HL-60 (cell line): ENCODE results near the gene GRIP2.

Experiments
- DNase-seq, 2 experiments: peaks; one replicate each; pipeline ENCODE4 v3.0.0-alpha.2; 2010 to 2020; ENCODE audit warnings: low read depth in 1 of 2, low spot score in 1 of 2
- H3K27ac ChIP-seq: fragments of 250-450 bp; sonication (Bioruptor Pico); replicated peaks from 2 replicates; pipeline ENCODE4 v1.5.1; 2020; ENCODE audit warnings: mild to moderate bottlenecking, moderate library complexity
- H3K27me3 ChIP-seq: fragments of 250-450 bp; sonication (Bioruptor Pico); 2 replicates; pipeline ENCODE4 v1.5.1; 2021; ENCODE audit warnings: mild to moderate bottlenecking, moderate library complexity; ENCODE audit not compliant: insufficient read depth, poor library complexity, severe bottlenecking
- H3K4me3 ChIP-seq: replicated peaks from 2 replicates; pipeline ENCODE4 v1.5.1; 2011; ENCODE audit warnings: mild to moderate bottlenecking, control low read depth, low read length; ENCODE audit not compliant: insufficient read depth
- GABPA ChIP-seq: IDR thresholded peaks from 2 replicates; pipeline ENCODE4 v1.6.1; 2012; ENCODE audit warnings: low read depth
- POLR2AphosphoS5 ChIP-seq: IDR thresholded peaks from 2 replicates; pipeline ENCODE4 v1.6.1; 2012; ENCODE audit warnings: low read depth
- REST ChIP-seq: IDR thresholded peaks from 2 replicates; pipeline ENCODE4 v1.6.1; 2012; ENCODE audit warnings: low read depth; ENCODE audit not compliant: insufficient replicate concordance
- SPI1 ChIP-seq: IDR thresholded peaks from 2 replicates; pipeline ENCODE4 v1.6.1; 2012; ENCODE audit warnings: low read depth, mild to moderate bottlenecking, borderline replicate concordance
- TF ChIP-seq, protein P1 (sequence below): IDR thresholded peaks from one replicate; pipeline ENCODE4 v1.5.1; 2011; ENCODE audit warnings: low read length, control low read depth, inconsistent platforms; ENCODE audit not compliant: insufficient read depth

The GRIP2 gene

DNA sequence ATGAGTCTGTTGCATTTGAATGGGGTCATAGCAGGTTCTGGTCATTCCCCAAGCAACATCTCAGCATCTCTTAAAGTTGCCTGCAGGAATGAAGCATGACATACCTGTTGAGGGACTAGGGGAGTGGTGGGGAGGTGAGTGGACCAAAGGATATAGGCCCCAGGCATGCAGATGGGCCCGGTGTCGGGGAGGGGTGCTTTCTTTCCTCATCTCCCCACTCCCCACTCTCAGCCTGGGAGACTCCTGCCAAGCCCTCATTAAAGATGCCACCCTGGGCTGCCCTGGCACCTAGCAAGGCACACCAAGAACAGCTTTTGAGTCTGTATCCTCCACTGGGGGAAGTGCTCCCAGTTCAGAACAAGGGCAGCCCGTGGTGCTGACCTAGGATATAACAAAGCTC is 54.2 kb downstream of the GRIP2 start:
- Histone ChIP-seq H3K27me3 (no peaks in the 10 kb centered on the region), H3K27ac (no peak overlapping the region), H3K4me3 (no peak overlapping the region)
- no peak for DNase-seq
- TF ChIP-seq GABPA, result no peak
- TF ChIP-seq REST, result no peak
- TF ChIP-seq, protein P1, sequence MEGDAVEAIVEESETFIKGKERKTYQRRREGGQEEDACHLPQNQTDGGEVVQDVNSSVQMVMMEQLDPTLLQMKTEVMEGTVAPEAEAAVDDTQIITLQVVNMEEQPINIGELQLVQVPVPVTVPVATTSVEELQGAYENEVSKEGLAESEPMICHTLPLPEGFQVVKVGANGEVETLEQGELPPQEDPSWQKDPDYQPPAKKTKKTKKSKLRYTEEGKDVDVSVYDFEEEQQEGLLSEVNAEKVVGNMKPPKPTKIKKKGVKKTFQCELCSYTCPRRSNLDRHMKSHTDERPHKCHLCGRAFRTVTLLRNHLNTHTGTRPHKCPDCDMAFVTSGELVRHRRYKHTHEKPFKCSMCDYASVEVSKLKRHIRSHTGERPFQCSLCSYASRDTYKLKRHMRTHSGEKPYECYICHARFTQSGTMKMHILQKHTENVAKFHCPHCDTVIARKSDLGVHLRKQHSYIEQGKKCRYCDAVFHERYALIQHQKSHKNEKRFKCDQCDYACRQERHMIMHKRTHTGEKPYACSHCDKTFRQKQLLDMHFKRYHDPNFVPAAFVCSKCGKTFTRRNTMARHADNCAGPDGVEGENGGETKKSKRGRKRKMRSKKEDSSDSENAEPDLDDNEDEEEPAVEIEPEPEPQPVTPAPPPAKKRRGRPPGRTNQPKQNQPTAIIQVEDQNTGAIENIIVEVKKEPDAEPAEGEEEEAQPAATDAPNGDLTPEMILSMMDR, result no peak
- no peak for TF ChIP-seq POLR2AphosphoS5
- no peak for TF ChIP-seq SPI1

GRCh38 chr3:14484741-14485140 is 55.4 kb downstream of the GRIP2 start:
- Histone ChIP-seq H3K27me3 (no peaks in the 10 kb centered on the region), H3K27ac (no peak overlapping the region), H3K4me3 (no peak overlapping the region)
- DNase-seq, result no peak
- TF ChIP-seq SPI1, result no peak
- no peak for TF ChIP-seq POLR2AphosphoS5
- no peak for TF ChIP-seq GABPA
- TF ChIP-seq REST, result no peak
- TF ChIP-seq, protein P1, result no peak

DNA sequence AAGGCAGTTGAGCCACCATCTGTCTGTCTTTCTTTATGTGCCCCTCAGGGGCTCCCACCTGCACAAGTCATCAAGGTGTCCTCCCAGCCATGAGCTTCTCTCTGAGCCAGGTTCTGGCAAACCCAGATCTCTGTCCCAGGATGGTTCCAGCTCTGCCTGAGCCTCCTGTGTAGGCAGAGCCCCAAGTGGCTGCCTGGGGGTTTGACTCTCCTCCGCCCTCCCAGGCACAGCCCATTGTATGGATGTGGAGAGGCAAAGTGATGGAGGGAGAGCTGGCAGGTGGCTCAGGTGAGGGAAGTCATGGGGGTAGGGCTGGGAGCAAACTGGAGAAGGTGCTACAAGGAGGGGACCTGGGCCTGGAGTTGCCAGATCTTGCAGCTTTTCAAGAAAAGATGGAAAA is 56.9 kb downstream of the GRIP2 start:
- Histone ChIP-seq H3K27me3 (no peaks in the 10 kb centered on the region), H3K4me3 (no peak overlapping the region), H3K27ac (no peak overlapping the region)
- no peak for DNase-seq
- no peak for TF ChIP-seq POLR2AphosphoS5
- TF ChIP-seq REST, result no peak
- TF ChIP-seq GABPA, result no peak
- TF ChIP-seq, protein P1, result no peak
- no peak for TF ChIP-seq SPI1
